ENCODE results near the gene RBM47.
A peak's percentile ranks its signal among the peaks of the same experiment; 100 is the strongest.

The RBM47 gene

GRCh38 chr4:40579983-40580382 is 49.7 kb downstream of the RBM47 start:
- H3K79me2 ChIP-seq (ENCODE audit: insufficient read depth, low read length) = no peaks in the 10 kb centered on the region
- H3K27me3 ChIP-seq (ENCODE audit: insufficient read depth, low read length, poor library complexity, severe bottlenecking) = no peaks in the 10 kb centered on the region
- H3K4me2 ChIP-seq (ENCODE audit: low read depth, low read length, poor library complexity, severe bottlenecking) = no peak overlapping the region
- no peak overlapping the region for H2AFZ ChIP-seq (ENCODE audit: low read length)
- no peak overlapping the region for H3K4me3 ChIP-seq (ENCODE audit: low read length, poor library complexity, severe bottlenecking)
- no peak overlapping the region for H3K9ac ChIP-seq (ENCODE audit: low read depth, low read length, poor library complexity, severe bottlenecking)
- H3F3A ChIP-seq (ENCODE audit: low read depth) = no peaks in the 10 kb centered on the region
- TF ChIP-seq CTCF (conservative IDR thresholded peaks at IDR 0.05; ENCODE audit: low read length) = no peak
- TF ChIP-seq EZH2phosphoT487 (IDR thresholded peaks at IDR 0.05; ENCODE audit: borderline replicate concordance) = no peak
- H3K4me1 ChIP-seq (ENCODE audit: insufficient read depth, low read length, poor library complexity, severe bottlenecking) = no peaks in the 10 kb centered on the region
- no peaks in the 10 kb centered on the region for H4K20me1 ChIP-seq (ENCODE audit: insufficient read depth, low read length, poor library complexity, severe bottlenecking)
- no peaks in the 10 kb centered on the region for H3K36me3 ChIP-seq (ENCODE audit: insufficient read depth, low read length)
- H3K9me3 ChIP-seq (ENCODE audit: insufficient read depth, low read depth, low read length) = no peaks in the 10 kb centered on the region
- H3K9me2 ChIP-seq (replicated peaks; ENCODE audit: low read depth, low read length) = no peaks in the 10 kb centered on the region

GRCh38 chr4:40577588-40578253 is 51.9 kb downstream of the RBM47 start:
- H2AFZ ChIP-seq (ENCODE audit: low read length) = no peak overlapping the region
- no peaks in the 10 kb centered on the region for H3F3A ChIP-seq (ENCODE audit: low read depth)
- no peak for TF ChIP-seq CTCF (conservative IDR thresholded peaks at IDR 0.05; ENCODE audit: low read length)
- no peak for TF ChIP-seq EZH2phosphoT487 (IDR thresholded peaks at IDR 0.05; ENCODE audit: borderline replicate concordance)
- H3K79me2 ChIP-seq (ENCODE audit: insufficient read depth, low read length) = no peaks in the 10 kb centered on the region
- H3K9me2 ChIP-seq (replicated peaks; ENCODE audit: low read depth, low read length) = no peaks in the 10 kb centered on the region
- no peak overlapping the region for H3K4me2 ChIP-seq (ENCODE audit: low read depth, low read length, poor library complexity, severe bottlenecking)
- no peak overlapping the region for H3K9ac ChIP-seq (ENCODE audit: low read depth, low read length, poor library complexity, severe bottlenecking)
- no peaks in the 10 kb centered on the region for H3K4me1 ChIP-seq (ENCODE audit: insufficient read depth, low read length, poor library complexity, severe bottlenecking)
- H3K9me3 ChIP-seq (ENCODE audit: insufficient read depth, low read depth, low read length) = no peaks in the 10 kb centered on the region
- no peak overlapping the region for H3K4me3 ChIP-seq (ENCODE audit: low read length, poor library complexity, severe bottlenecking)
- no peaks in the 10 kb centered on the region for H4K20me1 ChIP-seq (ENCODE audit: insufficient read depth, low read length, poor library complexity, severe bottlenecking)
- no peaks in the 10 kb centered on the region for H3K36me3 ChIP-seq (ENCODE audit: insufficient read depth, low read length)
- no peaks in the 10 kb centered on the region for H3K27me3 ChIP-seq (ENCODE audit: insufficient read depth, low read length, poor library complexity, severe bottlenecking)

GRCh38 chr4:40576651-40577480 is 52.8 kb downstream of the RBM47 start:
- Histone ChIP-seq H4K20me1 (ENCODE audit: insufficient read depth, low read length, poor library complexity, severe bottlenecking) (no peaks in the 10 kb centered on the region), H3K9me2 (replicated peaks; ENCODE audit: low read depth, low read length) (no peaks in the 10 kb centered on the region), H3K9ac (ENCODE audit: low read depth, low read length, poor library complexity, severe bottlenecking) (no peak overlapping the region), H3K27me3 (ENCODE audit: insufficient read depth, low read length, poor library complexity, severe bottlenecking) (no peaks in the 10 kb centered on the region), H3K36me3 (ENCODE audit: insufficient read depth, low read length) (no peaks in the 10 kb centered on the region), H2AFZ (ENCODE audit: low read length) (peak overlapping the region; percentile 57; the same call in 1 of the 2 replicates), H3F3A (ENCODE audit: low read depth) (no peaks in the 10 kb centered on the region), H3K4me3 (ENCODE audit: low read length, poor library complexity, severe bottlenecking) (no peak overlapping the region), H3K79me2 (ENCODE audit: insufficient read depth, low read length) (no peaks in the 10 kb centered on the region), H3K4me1 (ENCODE audit: insufficient read depth, low read length, poor library complexity, severe bottlenecking) (no peaks in the 10 kb centered on the region), H3K4me2 (ENCODE audit: low read depth, low read length, poor library complexity, severe bottlenecking) (no peak overlapping the region), H3K9me3 (ENCODE audit: insufficient read depth, low read depth, low read length) (no peaks in the 10 kb centered on the region)
- TF ChIP-seq EZH2phosphoT487 (IDR thresholded peaks at IDR 0.05; ENCODE audit: borderline replicate concordance) (no peak), CTCF (conservative IDR thresholded peaks at IDR 0.05; ENCODE audit: low read length) (no peak)

All from Loucy (cell line).